Endodermal cell (in vitro differentiated cells): ENCODE measurements around the gene RSRC1. TPM values are rescaled to one million over a fixed set of nuclear protein-coding genes. Genes with fewer than 3 reads are reported as not detected.

Experiments
- DNase-seq: peaks from one replicate; pipeline ENCODE4 v3.0.0-alpha.2; 2017
- H3K27ac ChIP-seq: 2 replicates; pipeline ENCODE4 v1.5.1; 2013; ENCODE audit warnings: mild to moderate bottlenecking, low read depth, low read length, moderate library complexity
- H3K27me3 ChIP-seq: 2 replicates; pipeline ENCODE4 v1.6.1; 2013; ENCODE audit warnings: mild to moderate bottlenecking, low read length, moderate library complexity; ENCODE audit not compliant: insufficient read depth, control insufficient read depth, poor library complexity, severe bottlenecking
- H3K36me3 ChIP-seq: 2 replicates; pipeline ENCODE4 v1.7.0; 2013; ENCODE audit warnings: mild to moderate bottlenecking, low read length, moderate library complexity; ENCODE audit not compliant: control insufficient read depth, insufficient read depth
- H3K4me1 ChIP-seq: one replicate; pipeline ENCODE4 v1.7.0; 2013; ENCODE audit warnings: low read length; ENCODE audit not compliant: control insufficient read depth, insufficient read depth
- H3K4me3 ChIP-seq: 2 replicates; pipeline ENCODE4 v1.5.1; 2013; ENCODE audit warnings: mild to moderate bottlenecking, low read length, moderate library complexity
- H3K9ac ChIP-seq: 2 replicates; pipeline ENCODE4 v1.6.1; 2013; ENCODE audit warnings: mild to moderate bottlenecking, low read length, moderate library complexity; ENCODE audit not compliant: poor library complexity, severe bottlenecking; ENCODE audit errors: extremely low read depth
- H3K9me3 ChIP-seq: 2 replicates; pipeline ENCODE4 v1.6.1; 2013; ENCODE audit warnings: mild to moderate bottlenecking, low read length, moderate library complexity; ENCODE audit not compliant: control insufficient read depth
- H3K27ac Mint-ChIP-seq: 2 replicates; pipeline ENCODE4 v1.8.0; 2020; ENCODE audit warnings: mixed read lengths
- H3K27me3 Mint-ChIP-seq: 2 replicates; pipeline ENCODE4 v1.8.0; 2021; ENCODE audit warnings: mild to moderate bottlenecking, mixed read lengths; ENCODE audit not compliant: insufficient read depth
- H3K36me3 Mint-ChIP-seq: 2 replicates; pipeline ENCODE4 v1.8.0; 2020; ENCODE audit warnings: low read depth, mixed read lengths
- H3K4me1 Mint-ChIP-seq: 2 replicates; pipeline ENCODE4 v1.8.0; 2020; ENCODE audit warnings: mixed read lengths
- H3K4me3 Mint-ChIP-seq: 2 replicates; pipeline ENCODE4 v1.8.0; 2020; ENCODE audit warnings: mild to moderate bottlenecking, moderate library complexity, mixed read lengths
- H3K9me3 Mint-ChIP-seq: 2 replicates; pipeline ENCODE4 v1.8.0; 2020; ENCODE audit warnings: mild to moderate bottlenecking, mixed read lengths
- WGBS, 2 experiments: methylation state at CpG; one replicate each; pipeline versions ENCODE4 v1.1.5 to v1.1.7; 2013; ENCODE audit warnings: missing lambda C conversion rate in 2 of 2, mixed read lengths in 1 of 2; ENCODE audit not compliant: insufficient coverage in 1 of 2, insufficient read length in 1 of 2; 5-methylcytosine and 5-hydroxymethylcytosine counted together
- total RNA-seq, 2 donors: library from RNA; stranded (reverse); fragmentation: NEBNext Ultra II Directional in 1 of 2; extraction: Animal tissue kit (Norgen Biotek cat#: 25700) in 1 of 2; gene quantifications; 2 replicates in 1 of 2; 3 replicates in 1 of 2; pipeline ENCODE4 v1.2.1, GENCODE V29; 2021
- TF ChIP-seq, protein P1 (sequence below): fragments of 200-600 bp; sonication (generic); conservative IDR thresholded peaks from 2 replicates; pipeline ENCODE4 v1.5.0; 2021; ENCODE audit warnings: antibody characterized with exemption, mild to moderate bottlenecking

RSRC1 gene
- total RNA-seq, 2 donors from 2014 or later: 45.3 to 52.1 TPM

- no peaks in the 10 kb centered on the region for H3K9me3 Mint-ChIP-seq
- no peak overlapping the region for H3K27ac ChIP-seq
- no peak for DNase-seq
- H3K27me3 ChIP-seq: no peaks in the 10 kb centered on the region
- no peak overlapping the region for H3K4me3 Mint-ChIP-seq
- no peak overlapping the region for H3K27ac Mint-ChIP-seq
- no peaks in the 10 kb centered on the region for H3K4me1 ChIP-seq
- no peaks in the 10 kb centered on the region for H3K9me3 ChIP-seq
- no peaks in the 10 kb centered on the region for H3K36me3 Mint-ChIP-seq
- TF ChIP-seq, protein P1, sequence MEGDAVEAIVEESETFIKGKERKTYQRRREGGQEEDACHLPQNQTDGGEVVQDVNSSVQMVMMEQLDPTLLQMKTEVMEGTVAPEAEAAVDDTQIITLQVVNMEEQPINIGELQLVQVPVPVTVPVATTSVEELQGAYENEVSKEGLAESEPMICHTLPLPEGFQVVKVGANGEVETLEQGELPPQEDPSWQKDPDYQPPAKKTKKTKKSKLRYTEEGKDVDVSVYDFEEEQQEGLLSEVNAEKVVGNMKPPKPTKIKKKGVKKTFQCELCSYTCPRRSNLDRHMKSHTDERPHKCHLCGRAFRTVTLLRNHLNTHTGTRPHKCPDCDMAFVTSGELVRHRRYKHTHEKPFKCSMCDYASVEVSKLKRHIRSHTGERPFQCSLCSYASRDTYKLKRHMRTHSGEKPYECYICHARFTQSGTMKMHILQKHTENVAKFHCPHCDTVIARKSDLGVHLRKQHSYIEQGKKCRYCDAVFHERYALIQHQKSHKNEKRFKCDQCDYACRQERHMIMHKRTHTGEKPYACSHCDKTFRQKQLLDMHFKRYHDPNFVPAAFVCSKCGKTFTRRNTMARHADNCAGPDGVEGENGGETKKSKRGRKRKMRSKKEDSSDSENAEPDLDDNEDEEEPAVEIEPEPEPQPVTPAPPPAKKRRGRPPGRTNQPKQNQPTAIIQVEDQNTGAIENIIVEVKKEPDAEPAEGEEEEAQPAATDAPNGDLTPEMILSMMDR: no peak
- no peaks in the 10 kb centered on the region for H3K27me3 Mint-ChIP-seq
- no peaks in the 10 kb centered on the region for H3K4me1 Mint-ChIP-seq
- no peak overlapping the region for H3K9ac ChIP-seq
- 92% methylated on average over 2 of the region's 2 CpGs; no CpG with 5 or more reads in 1 of the 2 experiments for WGBS, 2 experiments
- H3K36me3 ChIP-seq: no peaks in the 10 kb centered on the region
- H3K4me3 ChIP-seq: no peak overlapping the region
Observed at GRCh38 chr3:158535918-158536317, 426.0 kb downstream of the RSRC1 start.

- TF ChIP-seq, protein P1: peak; percentile 78
- H3K9me3 ChIP-seq: no peaks in the 10 kb centered on the region
- no peak overlapping the region for H3K27ac Mint-ChIP-seq
- no peak overlapping the region for H3K27ac ChIP-seq
- no peak overlapping the region for H3K4me3 Mint-ChIP-seq
- H3K9me3 Mint-ChIP-seq: no peaks in the 10 kb centered on the region
- H3K4me3 ChIP-seq: no peak overlapping the region
- no peaks in the 10 kb centered on the region for H3K36me3 ChIP-seq
- no peaks in the 10 kb centered on the region for H3K27me3 Mint-ChIP-seq
- H3K9ac ChIP-seq: no peak overlapping the region
- H3K4me1 ChIP-seq: no peaks in the 10 kb centered on the region
- peaks cover 6% of the 10 kb centered on the region for H3K36me3 Mint-ChIP-seq
- DNase-seq: peak; percentile 58
- no peaks in the 10 kb centered on the region for H3K4me1 Mint-ChIP-seq
- H3K27me3 ChIP-seq: no peaks in the 10 kb centered on the region
- WGBS, 2 experiments: 87% methylated on average over 2 of the region's 3 CpGs; no CpG with 5 or more reads in 1 of the 2 experiments
Observed at GRCh38 chr3:158539414-158540014, 429.6 kb downstream of the RSRC1 start.

DNA sequence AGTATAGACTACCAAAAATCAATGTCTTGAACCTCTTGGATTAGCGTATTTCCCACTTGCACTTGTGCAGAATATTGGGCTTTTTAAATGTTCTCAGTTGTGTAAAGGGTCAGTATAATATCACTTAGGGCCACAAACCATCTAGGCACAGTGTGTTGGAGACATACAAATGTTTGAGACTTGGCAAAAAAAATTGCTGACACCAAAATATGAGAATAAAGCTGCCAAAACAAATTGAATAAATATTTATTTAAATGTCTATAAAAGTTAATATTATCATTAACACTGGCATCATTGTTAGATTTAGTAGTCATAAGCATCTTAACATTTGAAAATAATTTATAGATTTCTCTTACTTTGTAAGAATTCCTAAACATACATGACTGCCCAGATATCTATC lies 430.2 kb downstream of the RSRC1 start:
- Histone ChIP-seq H3K27ac (no peak overlapping the region), H3K36me3 (no peaks in the 10 kb centered on the region), H3K9me3 (no peaks in the 10 kb centered on the region), H3K27me3 (no peaks in the 10 kb centered on the region), H3K9ac (no peak overlapping the region), H3K4me3 (no peak overlapping the region), H3K4me1 (no peaks in the 10 kb centered on the region)
- Mint-ChIP-seq H3K9me3 (no peaks in the 10 kb centered on the region), H3K36me3 (peaks cover 9% of the 10 kb centered on the region), H3K27me3 (no peaks in the 10 kb centered on the region), H3K27ac (no peak overlapping the region), H3K4me3 (no peak overlapping the region), H3K4me1 (no peaks in the 10 kb centered on the region)
- no peak for DNase-seq
- 93 to 100% methylated on average over 1 of the region's 1 CpG for WGBS, 2 experiments
- TF ChIP-seq, protein P1: no peak
